NCI-H345 (cell line): ENCODE results near the gene NSFL1C.

Experiments used
- DNase-seq: peaks from one replicate; lab custom pipeline; 2025; lab: John Stamatoyannopoulos, UW

Gene NSFL1C

GRCh38 chr20:1460275-1460674 lies 6.4 kb downstream of the NSFL1C start:
- DNase-seq, result no peak

- DNase-seq, result no peak
Observed at GRCh38 chr20:1457992-1458391, 8.7 kb downstream of the NSFL1C start.

GRCh38 chr20:1456300-1456699 lies 10.3 kb downstream of the NSFL1C start:
- DNase-seq, result no peak

- no peak for DNase-seq
Observed at GRCh38 chr20:1450926-1451491, 15.6 kb downstream of the NSFL1C start.

DNA sequence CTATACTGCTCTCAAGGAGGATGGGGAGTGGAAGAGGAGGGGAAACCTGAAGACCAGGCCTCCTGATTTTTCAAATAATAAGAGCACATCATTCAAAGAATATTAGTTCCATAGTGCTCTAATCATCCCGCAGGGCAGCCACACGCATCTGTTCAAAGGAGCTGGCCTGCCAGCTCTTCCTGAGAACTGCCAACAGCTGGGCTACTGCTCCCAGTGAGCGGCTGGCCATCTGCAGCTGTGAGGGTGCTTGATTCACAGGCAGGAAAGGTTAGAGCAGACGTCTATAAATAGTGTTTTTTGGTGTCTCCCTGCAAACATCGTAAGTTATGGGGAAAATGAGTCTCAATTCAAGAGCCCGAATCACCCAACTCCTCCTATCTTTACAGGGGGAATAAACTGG lies 17.3 kb downstream of the NSFL1C start:
- no peak for DNase-seq

GRCh38 chr20:1448081-1448620 lies 18.5 kb downstream of the NSFL1C start:
- DNase-seq, result no peak

DNA sequence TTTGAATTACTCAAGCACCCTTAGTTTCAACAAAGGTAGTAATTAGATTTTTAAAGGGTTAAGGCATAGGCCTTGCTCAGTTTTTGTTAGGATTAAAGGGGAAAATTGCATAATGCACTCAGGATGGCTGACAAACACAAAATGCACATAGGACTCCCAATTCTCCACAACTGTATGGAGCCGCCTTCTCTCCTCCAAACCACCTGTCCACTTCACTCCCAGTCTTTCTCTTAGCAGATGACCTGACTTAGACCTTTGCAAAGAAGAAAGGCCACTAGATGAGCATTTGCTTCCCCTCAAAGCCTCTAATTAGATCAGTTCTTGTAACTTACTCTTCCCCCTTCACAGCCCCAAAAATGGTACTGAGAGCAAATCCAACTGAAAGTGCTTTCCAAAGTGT lies 20.1 kb downstream of the NSFL1C start:
- no peak for DNase-seq

DNA sequence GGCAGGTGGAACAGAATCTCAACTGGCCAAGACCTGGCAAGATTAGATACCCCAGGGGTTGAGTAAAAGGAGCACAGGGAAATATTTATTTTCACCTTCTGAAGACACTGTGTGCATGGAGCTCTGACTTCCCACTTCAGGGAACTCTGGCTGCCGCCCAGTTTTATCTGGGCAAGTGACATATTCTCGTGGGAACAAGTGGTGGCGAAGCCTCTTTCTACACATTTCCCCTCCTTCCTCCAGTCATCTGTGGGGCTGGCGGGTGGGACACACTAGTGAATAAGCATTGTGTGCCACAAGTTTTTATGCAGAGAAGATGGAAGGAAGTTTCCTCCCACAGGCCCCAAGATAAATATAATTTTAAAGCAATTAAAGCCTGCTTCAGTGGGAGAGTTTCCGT lies 23.6 kb downstream of the NSFL1C start:
- DNase-seq, result no peak

DNA sequence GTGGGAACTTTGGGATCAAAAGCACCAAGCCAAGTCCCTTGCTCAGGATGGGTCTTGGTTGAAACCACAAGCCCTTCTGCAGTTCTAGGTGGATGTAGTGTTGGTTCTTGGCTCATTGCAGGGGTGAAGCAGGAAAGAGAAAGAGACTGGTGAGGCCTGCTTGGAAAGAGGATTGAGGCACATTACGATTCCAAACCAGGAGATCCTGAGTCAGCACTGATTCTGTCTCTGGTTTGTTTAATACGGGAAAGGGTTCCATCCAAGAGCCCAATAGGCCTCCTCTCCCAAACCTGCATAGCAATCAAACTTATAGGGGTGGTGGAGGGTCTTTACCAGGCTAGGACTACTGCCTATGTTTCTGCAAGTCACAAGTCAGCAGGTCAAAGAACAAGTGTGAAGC lies 24.3 kb downstream of the NSFL1C start:
- DNase-seq, result no peak

DNA sequence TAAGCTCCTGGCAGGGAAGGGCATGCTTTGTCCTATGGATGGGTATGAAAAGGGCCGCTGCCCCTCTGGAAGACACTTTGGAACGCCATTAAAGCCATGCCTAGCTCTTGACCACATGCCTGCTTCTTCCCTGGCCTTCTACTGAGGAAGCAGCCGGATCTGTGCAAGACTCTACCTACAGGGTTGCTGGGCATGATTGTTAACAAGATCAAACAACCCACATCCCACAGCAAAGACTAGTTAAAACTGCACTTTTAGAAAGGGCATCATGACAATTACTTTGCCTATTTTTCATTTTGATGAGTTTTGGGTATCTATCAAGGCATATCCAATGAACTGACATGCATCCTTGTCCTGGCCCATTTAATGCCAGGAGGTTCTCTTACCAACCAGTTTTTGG lies 25.5 kb downstream of the NSFL1C start:
- DNase-seq, result no peak

DNA sequence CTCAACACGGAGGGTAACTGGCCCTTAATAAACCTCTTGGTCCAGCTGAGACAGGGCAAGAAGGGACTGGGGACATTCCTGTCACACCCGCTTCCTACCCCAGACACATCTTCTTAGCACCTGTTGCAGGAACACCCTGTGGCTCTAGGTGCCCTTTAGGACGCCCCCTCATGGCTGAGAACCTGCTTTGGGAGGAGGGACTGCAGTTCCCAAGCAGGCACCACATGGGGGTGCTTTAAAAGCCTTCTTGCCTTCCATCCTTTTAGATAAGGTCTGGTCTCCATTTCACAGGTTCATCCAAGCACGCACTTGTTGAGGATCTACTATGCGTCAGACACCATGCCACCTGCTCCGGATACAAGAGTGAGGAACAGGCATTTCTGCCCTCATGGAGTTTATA lies 26.6 kb downstream of the NSFL1C start:
- no peak for DNase-seq

GRCh38 chr20:1438361-1438760 lies 28.3 kb downstream of the NSFL1C start:
- no peak for DNase-seq

DNA sequence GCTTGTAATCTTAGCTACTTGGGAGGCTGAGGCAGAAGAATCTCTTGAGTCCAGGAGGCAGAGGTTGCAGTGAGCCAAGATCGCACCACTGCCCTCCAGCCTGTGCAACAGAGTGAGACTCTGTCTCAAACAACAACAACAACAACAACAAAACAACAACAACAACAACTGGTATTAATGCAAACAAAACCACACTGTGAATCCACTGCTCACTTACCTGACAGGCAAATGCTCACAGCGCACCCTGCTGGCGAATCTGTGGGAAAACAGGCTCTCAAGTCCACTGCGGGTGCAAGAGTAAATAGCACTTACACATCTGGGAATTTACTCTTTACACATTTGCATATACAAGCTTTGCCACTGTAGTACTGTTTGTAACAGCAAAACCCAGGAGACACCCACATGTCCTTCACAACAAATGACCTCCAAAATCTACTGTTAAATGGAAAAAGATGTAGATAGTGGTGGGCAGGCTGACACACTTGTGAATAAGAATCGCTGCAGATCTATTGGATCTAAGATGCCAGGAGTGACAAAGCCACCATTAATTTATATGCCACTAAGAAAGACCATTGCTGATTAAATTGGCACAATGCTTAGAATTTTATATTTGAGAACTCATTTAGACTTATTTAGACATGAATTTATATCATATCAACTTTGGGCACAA lies 29.3 kb downstream of the NSFL1C start:
- DNase-seq, result peak; percentile 83

GRCh38 chr20:1436263-1436662 lies 30.4 kb downstream of the NSFL1C start:
- DNase-seq, result no peak

DNA sequence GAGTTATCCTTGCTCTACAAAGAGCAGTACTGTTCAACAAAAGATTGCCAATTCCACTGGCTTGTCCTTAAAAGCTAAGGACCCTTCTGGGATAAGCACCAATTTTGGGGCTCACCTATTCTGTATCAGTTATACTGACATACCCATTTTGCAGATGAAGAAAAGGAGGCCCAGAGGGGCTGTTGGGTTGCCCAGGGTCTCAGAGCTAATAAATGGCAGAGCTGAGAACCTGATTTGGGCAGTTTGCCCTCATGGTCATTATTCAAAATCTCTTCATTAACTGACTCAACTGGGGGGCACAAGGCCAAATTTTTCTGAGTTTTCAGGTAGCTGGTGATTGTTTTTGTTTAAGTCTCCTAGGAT lies 31.3 kb downstream of the NSFL1C start:
- no peak for DNase-seq

DNA sequence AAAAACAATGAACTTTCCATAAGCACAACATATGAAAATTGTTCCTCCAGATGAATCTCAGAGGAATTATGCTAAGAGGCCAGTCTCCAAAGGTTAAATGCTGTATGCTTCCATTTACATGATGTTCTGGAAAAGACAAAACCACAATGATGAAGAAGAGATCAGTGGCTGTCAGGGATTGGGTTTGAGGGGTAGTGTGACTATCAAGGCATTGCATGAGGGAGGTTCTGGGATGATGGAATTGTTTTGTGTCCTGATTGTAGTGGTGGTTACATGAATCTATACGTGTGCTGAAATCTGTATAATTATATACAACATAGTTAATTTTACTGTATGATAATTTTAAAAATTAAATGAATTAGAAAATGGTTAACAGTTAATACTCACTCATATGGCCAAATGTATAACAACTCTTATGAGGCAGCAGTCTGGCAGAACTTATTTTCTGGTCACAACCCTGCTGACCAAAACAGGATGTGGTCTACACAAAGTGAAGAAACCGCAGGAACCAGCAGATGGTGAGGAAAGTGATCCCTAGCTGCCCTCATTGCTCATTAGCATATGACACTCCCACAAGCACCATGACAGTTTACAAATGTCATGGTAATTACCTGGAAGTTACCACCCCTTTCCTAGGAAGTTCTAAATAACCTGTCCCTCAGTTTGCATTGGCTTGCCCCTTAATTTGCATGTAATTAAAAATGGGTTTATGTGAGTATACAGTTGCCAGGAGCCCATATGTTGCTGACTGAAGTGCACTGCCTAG lies 31.9 kb downstream of the NSFL1C start:
- no peak for DNase-seq

DNA sequence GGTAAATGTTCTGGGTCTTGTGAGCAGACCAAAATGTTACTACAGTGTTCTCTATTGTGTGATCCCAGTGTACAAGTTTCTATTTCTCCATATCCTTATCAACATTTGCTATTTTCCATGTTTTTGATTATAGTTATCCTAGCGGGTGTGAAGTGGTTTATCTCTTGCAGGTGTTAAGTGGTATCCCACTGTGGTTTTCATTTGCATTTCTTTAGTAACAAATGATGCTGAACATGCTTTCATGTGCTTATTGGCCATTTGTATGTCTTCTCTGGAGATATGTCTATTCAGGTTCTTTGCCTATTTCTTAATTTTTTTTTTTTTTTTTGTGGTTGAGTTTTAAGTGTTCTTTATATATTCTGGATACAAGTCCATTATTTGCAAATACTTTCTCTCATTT lies 35.5 kb downstream of the NSFL1C start:
- DNase-seq, result peak; percentile 86

DNA sequence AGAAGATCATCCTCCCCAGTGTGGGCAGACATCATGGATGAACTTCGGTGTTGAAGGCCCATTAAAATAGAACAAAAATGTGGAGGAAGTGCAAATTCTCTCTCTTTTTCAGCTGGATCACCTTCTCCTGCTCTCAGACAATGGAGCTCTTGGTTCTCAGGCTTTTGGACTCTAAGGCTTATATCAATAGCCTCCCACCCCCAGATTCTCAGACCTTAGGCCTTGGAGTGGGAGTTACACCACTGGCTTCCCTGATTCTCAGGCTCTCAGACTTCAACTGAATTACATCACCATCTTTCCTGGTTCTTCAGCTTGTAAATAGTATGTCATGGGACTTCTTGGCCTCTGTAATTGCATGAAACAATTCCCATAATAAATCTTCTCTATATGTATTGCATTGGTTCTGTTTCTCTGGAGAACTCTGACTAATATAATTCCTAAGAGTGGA lies 36.6 kb downstream of the NSFL1C start:
- no peak for DNase-seq

DNA sequence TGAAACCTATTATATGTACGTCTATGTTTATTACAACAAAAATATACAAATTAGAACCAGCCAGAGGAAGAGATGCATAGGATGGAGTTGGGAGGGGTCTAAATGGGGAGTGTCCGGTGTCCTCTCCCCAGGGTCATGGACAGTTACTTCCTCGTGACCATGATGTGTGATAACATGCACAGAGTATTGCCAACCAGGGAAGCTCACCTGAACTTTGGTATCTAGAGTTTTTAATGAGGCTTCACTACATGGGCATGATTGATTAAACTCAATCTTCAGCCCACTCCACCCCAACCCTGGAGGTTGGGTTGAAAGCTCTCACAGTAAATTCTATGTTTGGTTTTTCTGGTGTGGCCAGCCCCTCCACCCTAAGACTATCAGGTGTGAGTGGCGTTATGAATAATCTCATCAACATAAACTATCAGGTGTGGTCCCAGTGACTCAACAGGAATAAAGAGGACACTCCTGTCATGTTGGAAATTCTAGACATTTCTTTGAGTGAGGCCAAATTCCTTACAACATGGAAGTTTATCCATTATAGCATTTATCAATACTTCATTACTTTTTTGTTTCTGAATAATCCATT lies 37.4 kb downstream of the NSFL1C start:
- DNase-seq, result no peak

DNA sequence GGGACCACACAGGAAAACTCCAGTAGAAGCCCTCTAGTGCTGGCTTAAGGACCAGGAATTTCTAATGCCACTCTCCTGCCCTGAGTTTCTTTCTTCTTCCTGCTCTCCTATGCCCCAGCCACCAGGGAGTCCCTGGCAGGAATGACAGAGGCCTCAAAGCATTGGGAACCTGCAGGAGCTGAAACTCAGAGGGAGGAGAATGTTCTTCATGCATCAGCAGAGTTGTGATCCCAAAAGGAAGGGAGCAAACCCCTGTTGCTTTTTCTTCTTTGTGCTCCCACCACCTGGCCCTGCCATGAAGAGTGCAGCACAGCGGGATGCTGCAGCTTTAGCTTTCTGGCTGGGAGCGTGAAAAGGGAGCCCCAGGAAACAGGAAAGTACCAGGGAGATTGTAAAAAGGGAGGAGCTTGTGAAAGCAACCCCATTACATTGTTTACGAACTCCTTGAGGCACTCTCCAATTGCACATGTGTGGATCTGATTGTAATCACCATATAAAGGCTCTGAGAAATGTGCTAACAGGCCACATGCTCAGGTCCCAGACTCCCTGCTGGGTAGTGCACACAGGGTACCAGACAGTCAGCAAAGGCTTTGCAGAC lies 39.1 kb downstream of the NSFL1C start:
- peak; percentile 100 for DNase-seq

GRCh38 chr20:1426231-1426849 lies 40.3 kb downstream of the NSFL1C start:
- peak; percentile 52 for DNase-seq

- DNase-seq, result no peak
Observed at GRCh38 chr20:1424336-1424735, 42.3 kb downstream of the NSFL1C start.
